Measurements from ENCODE around the gene OR1Q1. TPM values are rescaled to one million over a fixed set of nuclear protein-coding genes. Genes with fewer than 3 reads are reported as not detected.
"Not testable (repeated sequence)": the region's sequence is repeated elsewhere in the genome, so short reads cannot be mapped to it uniquely, and the experiment has no call there.

The OR1Q1 gene, protein sequence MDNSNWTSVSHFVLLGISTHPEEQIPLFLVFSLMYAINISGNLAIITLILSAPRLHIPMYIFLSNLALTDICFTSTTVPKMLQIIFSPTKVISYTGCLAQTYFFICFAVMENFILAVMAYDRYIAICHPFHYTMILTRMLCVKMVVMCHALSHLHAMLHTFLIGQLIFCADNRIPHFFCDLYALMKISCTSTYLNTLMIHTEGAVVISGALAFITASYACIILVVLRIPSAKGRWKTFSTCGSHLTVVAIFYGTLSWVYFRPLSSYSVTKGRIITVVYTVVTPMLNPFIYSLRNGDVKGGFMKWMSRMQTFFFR
- not detected for polyA plus RNA-seq (2013, experiment 1 of 2)
- not detected for polyA plus RNA-seq (2013, experiment 2 of 2)

DNA sequence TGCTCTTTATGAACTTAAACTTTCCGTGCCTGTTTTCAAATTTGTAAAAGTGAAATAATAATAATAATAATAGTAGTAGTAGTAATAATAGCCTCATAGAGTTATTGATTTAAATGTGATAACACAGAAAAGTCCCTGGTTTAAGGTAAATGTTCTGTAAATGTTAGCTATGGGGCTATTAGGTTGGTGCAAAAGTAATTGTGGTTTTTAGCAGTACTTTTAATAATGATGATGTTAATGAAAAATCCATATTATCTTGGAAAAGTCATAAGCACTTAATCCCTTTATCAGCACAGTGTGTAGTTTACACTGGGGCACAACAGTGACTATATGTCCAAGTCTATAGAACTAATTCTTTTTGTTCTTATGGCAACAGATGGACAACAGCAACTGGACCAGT, at the start of gene OR1Q1:
OR1Q1 (plus strand) TSS at position 377 of the 400 bp plus-strand sequence; CDS start at position 377, 0 bp downstream.
- H3K4me1 ChIP-seq (ENCODE audit: control insufficient read depth, insufficient read depth, low read length, poor library complexity, severe bottlenecking): no peaks in the 10 kb centered on the region
- H3K4me3 ChIP-seq (ENCODE audit: extremely low read depth, insufficient read depth, low read length, poor library complexity, severe bottlenecking): no peak within 1 kb of the TSS
- H3K9me3 ChIP-seq (ENCODE audit: control insufficient read depth, low read length): no peaks in the 10 kb centered on the region
- H3K36me3 ChIP-seq (ENCODE audit: control insufficient read depth, insufficient read depth, low read length): no peaks in the 10 kb centered on the region
- H3K27ac ChIP-seq (ENCODE audit: low read depth, low read length, severe bottlenecking): no peak within 1 kb of the TSS
- WGBS, 2 experiments (ENCODE audit: insufficient coverage in 2 of 2): no CpG with 5 or more reads among the region's 1 CpG

DNA sequence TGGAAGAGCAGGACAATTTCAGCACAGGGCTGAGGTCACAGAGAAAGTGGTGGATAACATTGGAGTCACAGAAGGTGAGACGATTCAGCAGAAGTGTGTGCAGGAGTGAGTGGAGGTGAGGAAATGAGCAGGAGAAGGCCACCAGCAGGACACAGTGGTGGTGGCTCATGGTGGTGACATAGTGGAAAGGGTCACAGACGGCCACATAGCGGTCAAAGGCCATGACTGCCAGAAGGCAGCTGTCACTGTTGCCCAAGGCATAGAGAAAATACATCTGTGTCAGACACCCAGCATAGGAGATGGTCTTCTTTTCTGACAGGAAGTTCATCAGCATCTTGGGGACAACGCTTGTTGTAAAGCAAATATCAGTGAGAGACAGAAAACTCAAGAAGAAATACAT, 46.6 kb upstream of the OR1Q1 start:
- WGBS, 2 experiments (ENCODE audit: insufficient coverage in 2 of 2): 79 to 84% methylated on average over 4 of the region's 4 CpGs
- H3K4me1 ChIP-seq (ENCODE audit: control insufficient read depth, insufficient read depth, low read length, poor library complexity, severe bottlenecking): no peaks in the 10 kb centered on the region
- no peak overlapping the region for H3K4me3 ChIP-seq (ENCODE audit: extremely low read depth, insufficient read depth, low read length, poor library complexity, severe bottlenecking)
- H3K9me3 ChIP-seq (ENCODE audit: control insufficient read depth, low read length): peaks cover 9% of the 10 kb centered on the region
- H3K36me3 ChIP-seq (ENCODE audit: control insufficient read depth, insufficient read depth, low read length): no peaks in the 10 kb centered on the region
- H3K27ac ChIP-seq (ENCODE audit: low read depth, low read length, severe bottlenecking): no peak overlapping the region

DNA sequence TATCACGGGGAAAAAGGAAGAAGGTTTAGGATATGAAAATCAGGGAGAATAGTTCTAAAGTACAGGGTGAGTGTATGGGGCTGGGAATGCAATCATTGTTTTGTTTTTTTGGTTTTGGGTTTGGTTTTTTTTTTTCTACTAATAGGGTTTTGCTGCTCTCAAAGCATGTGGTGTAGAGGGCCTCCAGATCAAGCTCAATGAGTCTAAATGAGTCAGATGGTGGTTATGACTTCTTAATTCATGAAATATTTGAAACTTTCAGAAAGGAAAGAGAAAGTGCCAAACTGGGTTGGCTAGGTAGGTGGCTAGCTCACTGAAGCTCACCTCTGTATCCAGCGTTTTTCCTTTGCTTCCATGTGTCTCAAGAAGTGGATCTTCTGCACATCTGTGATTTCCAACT, 42.1 kb upstream of the OR1Q1 start:
- no peaks in the 10 kb centered on the region for H3K36me3 ChIP-seq (ENCODE audit: control insufficient read depth, insufficient read depth, low read length)
- peaks cover 14% of the 10 kb centered on the region for H3K9me3 ChIP-seq (ENCODE audit: control insufficient read depth, low read length)
- no peak overlapping the region for H3K27ac ChIP-seq (ENCODE audit: low read depth, low read length, severe bottlenecking)
- WGBS, 2 experiments (ENCODE audit: insufficient coverage in 2 of 2): 45 to 48% methylated on average over 2 of the region's 2 CpGs
- no peaks in the 10 kb centered on the region for H3K4me1 ChIP-seq (ENCODE audit: control insufficient read depth, insufficient read depth, low read length, poor library complexity, severe bottlenecking)
- H3K4me3 ChIP-seq (ENCODE audit: extremely low read depth, insufficient read depth, low read length, poor library complexity, severe bottlenecking): no peak overlapping the region

DNA sequence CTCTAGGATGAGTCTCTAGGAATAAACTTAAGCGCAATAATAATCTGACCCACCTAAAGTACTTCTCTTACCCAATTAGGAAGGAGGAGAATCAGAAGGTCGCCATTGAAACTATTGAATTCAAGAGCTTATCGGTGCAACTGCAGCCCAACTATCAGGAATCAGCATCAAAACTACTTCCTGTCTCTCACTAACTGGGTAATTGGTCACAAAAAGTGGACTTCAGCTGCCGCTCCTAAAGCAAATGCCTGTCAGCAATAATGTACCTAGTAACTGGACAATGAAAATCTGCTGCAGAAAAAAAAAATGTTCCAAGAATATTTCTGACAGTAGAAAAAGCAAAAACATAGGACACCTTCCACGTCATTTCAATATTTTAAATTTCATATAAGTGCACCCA, 34.7 kb upstream of the OR1Q1 start:
- Histone ChIP-seq H3K4me3 (ENCODE audit: extremely low read depth, insufficient read depth, low read length, poor library complexity, severe bottlenecking) (no peak overlapping the region), H3K27ac (ENCODE audit: low read depth, low read length, severe bottlenecking) (no peak overlapping the region), H3K36me3 (ENCODE audit: control insufficient read depth, insufficient read depth, low read length) (no peaks in the 10 kb centered on the region), H3K9me3 (ENCODE audit: control insufficient read depth, low read length) (peaks cover 3% of the 10 kb centered on the region), H3K4me1 (ENCODE audit: control insufficient read depth, insufficient read depth, low read length, poor library complexity, severe bottlenecking) (no peaks in the 10 kb centered on the region)
- WGBS, 2 experiments (ENCODE audit: insufficient coverage in 2 of 2): no CpG with 5 or more reads among the region's 5 CpGs

DNA sequence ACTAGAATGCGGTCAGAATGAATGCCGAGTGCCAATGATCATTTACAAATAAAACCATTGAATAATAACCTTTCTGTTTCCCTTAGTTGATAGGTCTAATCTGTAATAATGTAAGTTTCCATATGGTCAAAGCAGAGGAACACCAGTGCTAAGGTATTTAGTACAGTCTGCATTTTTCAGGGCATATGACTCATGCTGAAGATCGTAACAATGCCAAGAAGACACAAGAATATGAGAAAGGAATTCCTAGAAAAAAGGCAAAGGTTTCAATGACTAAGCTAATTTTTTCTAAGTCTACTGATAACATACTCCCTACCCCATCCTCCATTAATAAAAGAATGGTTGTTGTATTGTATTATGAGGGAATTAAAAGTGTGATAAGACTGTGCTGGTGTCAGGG, 34.2 kb upstream of the OR1Q1 start:
- Histone ChIP-seq H3K9me3 (ENCODE audit: control insufficient read depth, low read length) (peaks cover 3% of the 10 kb centered on the region), H3K4me3 (ENCODE audit: extremely low read depth, insufficient read depth, low read length, poor library complexity, severe bottlenecking) (no peak overlapping the region), H3K27ac (ENCODE audit: low read depth, low read length, severe bottlenecking) (no peak overlapping the region), H3K4me1 (ENCODE audit: control insufficient read depth, insufficient read depth, low read length, poor library complexity, severe bottlenecking) (no peaks in the 10 kb centered on the region), H3K36me3 (ENCODE audit: control insufficient read depth, insufficient read depth, low read length) (no peaks in the 10 kb centered on the region)
- 71 to 100% methylated on average over 1 of the region's 3 CpGs for WGBS, 2 experiments (ENCODE audit: insufficient coverage in 2 of 2)

DNA sequence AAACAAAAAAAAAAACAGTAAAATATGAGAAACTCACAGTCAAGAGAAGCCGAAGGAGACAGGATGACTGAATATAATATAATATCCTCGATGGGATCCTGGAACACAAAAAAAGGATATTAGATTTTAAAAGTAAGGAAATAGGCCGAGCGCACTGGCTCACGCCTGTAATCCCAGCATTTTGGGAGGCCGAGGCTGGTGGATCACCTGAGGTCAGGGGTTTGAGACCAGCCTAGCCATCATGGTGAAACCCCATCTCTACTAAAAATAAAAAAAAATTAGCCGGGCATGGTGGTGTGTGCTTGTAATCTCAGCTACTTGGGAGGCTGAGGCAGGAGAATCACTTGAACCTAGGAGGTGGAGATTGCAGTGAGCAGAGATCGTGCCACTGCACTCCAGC, 31.3 kb upstream of the OR1Q1 start, which contains the start of gene OR1L8:
OR1L8 (minus strand) TSS at position 101 of the 400 bp plus-strand sequence. CDS start 14,907 bp downstream, outside the sequence.
- H3K9me3 ChIP-seq (ENCODE audit: control insufficient read depth, low read length): not testable (repeated sequence)
- WGBS, 2 experiments (ENCODE audit: insufficient coverage in 2 of 2): 87 to 90% methylated on average over 6 to 7 of the region's 8 CpGs

DNA sequence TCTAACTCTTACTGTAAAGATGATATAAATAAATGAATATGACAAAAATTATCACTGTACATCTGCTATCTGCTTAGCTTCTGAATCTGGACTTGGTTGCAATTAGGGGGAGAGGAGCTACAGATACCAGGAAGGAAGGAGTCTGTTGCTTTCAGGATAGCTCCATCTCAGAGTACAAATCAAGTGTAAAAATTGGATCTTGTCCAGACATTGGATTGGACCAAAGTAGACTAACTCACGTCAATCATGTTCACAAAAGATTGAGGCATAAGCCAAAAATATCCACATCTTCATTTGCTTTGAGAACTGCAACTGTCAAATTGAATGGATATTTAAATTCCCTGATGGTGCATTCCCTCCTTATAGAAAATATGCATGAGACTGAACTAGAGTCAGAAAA, 8.8 kb upstream of the OR1Q1 start:
- no peaks in the 10 kb centered on the region for H3K36me3 ChIP-seq (ENCODE audit: control insufficient read depth, insufficient read depth, low read length)
- H3K9me3 ChIP-seq (ENCODE audit: control insufficient read depth, low read length): peaks cover 18% of the 10 kb centered on the region
- 50% methylated on average over 1 of the region's 1 CpG; no CpG with 5 or more reads in 1 of the 2 experiments for WGBS, 2 experiments (ENCODE audit: insufficient coverage in 2 of 2)
- no peak overlapping the region for H3K4me3 ChIP-seq (ENCODE audit: extremely low read depth, insufficient read depth, low read length, poor library complexity, severe bottlenecking)
- H3K4me1 ChIP-seq (ENCODE audit: control insufficient read depth, insufficient read depth, low read length, poor library complexity, severe bottlenecking): no peaks in the 10 kb centered on the region
- H3K27ac ChIP-seq (ENCODE audit: low read depth, low read length, severe bottlenecking): no peak overlapping the region

More for the DNA sequence above, 31.3 kb upstream of the OR1Q1 start, which contains the start of gene OR1L8:
- not testable (repeated sequence) for H3K36me3 ChIP-seq (ENCODE audit: control insufficient read depth, insufficient read depth, low read length); H3K4me1 ChIP-seq (ENCODE audit: control insufficient read depth, insufficient read depth, low read length, poor library complexity, severe bottlenecking); H3K4me3 ChIP-seq (ENCODE audit: extremely low read depth, insufficient read depth, low read length, poor library complexity, severe bottlenecking); H3K27ac ChIP-seq (ENCODE audit: low read depth, low read length, severe bottlenecking)

DNA sequence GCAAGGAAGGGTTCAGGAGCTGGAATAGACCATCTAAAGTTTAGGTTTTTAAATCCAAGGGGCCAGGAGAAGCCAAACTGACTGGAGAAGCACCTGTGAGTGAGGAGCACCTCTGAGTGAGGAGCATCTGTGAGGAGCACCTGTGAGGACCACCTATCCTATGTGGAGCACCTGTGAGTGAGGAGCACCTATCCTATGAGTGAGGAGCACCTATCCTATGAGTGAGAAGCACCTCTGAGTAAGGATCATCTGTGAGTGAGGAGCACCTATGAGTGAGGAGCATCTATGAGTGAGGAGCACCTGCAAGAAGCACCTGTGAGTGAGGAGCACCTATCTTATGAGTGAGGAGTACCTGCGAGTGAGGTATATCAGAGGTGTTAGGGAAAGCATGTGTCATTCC, 8.0 kb upstream of the OR1Q1 start:
- Histone ChIP-seq H3K27ac (ENCODE audit: low read depth, low read length, severe bottlenecking) (no peak overlapping the region), H3K9me3 (ENCODE audit: control insufficient read depth, low read length) (peaks cover 18% of the 10 kb centered on the region), H3K4me3 (ENCODE audit: extremely low read depth, insufficient read depth, low read length, poor library complexity, severe bottlenecking) (no peak overlapping the region), H3K4me1 (ENCODE audit: control insufficient read depth, insufficient read depth, low read length, poor library complexity, severe bottlenecking) (no peaks in the 10 kb centered on the region), H3K36me3 (ENCODE audit: control insufficient read depth, insufficient read depth, low read length) (no peaks in the 10 kb centered on the region)
- WGBS, 2 experiments (ENCODE audit: insufficient coverage in 2 of 2): 43 to 67% methylated on average over 1 of the region's 1 CpG

DNA sequence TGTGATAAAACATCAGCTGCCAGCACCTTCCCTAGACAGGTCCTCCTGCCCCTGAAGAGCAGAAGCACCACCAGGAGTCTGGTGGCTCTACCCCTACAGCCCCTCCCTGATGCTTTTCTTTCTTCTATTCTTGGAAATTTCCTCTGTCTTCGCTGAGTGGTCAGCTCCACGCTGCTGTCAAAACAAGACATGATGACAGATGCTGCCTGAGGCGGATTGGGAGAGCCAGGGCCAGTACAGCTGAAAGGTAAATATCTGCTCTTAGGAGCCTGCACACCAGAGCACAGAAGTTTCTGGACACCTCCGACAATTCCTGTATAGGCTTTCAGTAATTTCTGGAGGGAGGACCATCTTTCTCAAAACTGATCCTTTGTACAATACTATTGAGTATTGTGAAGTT, 4.7 kb upstream of the OR1Q1 start:
- no peaks in the 10 kb centered on the region for H3K36me3 ChIP-seq (ENCODE audit: control insufficient read depth, insufficient read depth, low read length)
- H3K27ac ChIP-seq (ENCODE audit: low read depth, low read length, severe bottlenecking): no peak overlapping the region
- H3K9me3 ChIP-seq (ENCODE audit: control insufficient read depth, low read length): no peaks in the 10 kb centered on the region
- no peak overlapping the region for H3K4me3 ChIP-seq (ENCODE audit: extremely low read depth, insufficient read depth, low read length, poor library complexity, severe bottlenecking)
- 50 to 64% methylated on average over 1 to 3 of the region's 4 CpGs for WGBS, 2 experiments (ENCODE audit: insufficient coverage in 2 of 2)
- H3K4me1 ChIP-seq (ENCODE audit: control insufficient read depth, insufficient read depth, low read length, poor library complexity, severe bottlenecking): no peaks in the 10 kb centered on the region

DNA sequence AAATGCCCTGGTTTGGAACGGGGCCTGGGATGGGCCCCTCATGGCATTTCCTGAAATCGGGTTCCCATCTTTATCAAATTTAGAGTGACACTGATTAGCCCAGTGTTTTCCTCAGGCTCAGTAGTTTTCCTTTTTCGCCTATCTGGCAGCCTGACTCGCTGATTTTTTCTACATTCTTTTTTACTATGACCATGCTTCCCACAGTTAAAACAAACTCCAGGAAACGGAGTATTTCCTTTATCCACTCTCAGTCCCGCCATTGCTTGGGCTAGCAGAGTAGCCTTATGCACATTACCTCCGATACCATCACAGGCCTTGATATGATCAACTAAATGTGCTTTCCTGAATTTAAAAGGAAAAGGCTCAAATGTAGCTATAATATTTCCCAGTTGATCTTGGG, 5.5 kb downstream of the OR1Q1 start:
- Histone ChIP-seq H3K36me3 (ENCODE audit: control insufficient read depth, insufficient read depth, low read length) (no peaks in the 10 kb centered on the region), H3K4me1 (ENCODE audit: control insufficient read depth, insufficient read depth, low read length, poor library complexity, severe bottlenecking) (no peaks in the 10 kb centered on the region), H3K4me3 (ENCODE audit: extremely low read depth, insufficient read depth, low read length, poor library complexity, severe bottlenecking) (no peak overlapping the region), H3K27ac (ENCODE audit: low read depth, low read length, severe bottlenecking) (no peak overlapping the region), H3K9me3 (ENCODE audit: control insufficient read depth, low read length) (no peaks in the 10 kb centered on the region)
- WGBS, 2 experiments (ENCODE audit: insufficient coverage in 2 of 2): 61 to 63% methylated on average over 5 to 7 of the region's 7 CpGs

DNA sequence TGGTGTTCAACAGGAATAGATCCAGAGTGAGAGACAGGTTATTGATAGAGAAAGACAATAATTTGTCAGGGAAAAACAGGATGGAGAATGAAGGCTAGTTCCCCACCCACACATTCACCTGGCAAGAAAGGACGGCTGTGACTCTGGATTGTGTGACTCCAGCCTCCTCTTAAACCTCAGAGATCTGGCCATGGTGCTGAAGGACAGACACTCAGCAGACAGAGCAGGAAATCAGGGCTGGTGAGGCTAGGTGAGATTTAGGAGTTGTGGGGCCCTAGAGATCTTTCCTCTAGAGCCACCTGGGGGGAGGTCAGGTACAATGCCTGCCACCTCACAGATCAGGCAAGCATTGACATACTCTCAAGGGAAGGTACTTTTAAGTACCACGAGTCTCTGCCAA, 27.7 kb downstream of the OR1Q1 start:
- H3K9me3 ChIP-seq (ENCODE audit: control insufficient read depth, low read length): peaks cover 14% of the 10 kb centered on the region
- no peaks in the 10 kb centered on the region for H3K36me3 ChIP-seq (ENCODE audit: control insufficient read depth, insufficient read depth, low read length)
- WGBS, 2 experiments (ENCODE audit: insufficient coverage in 2 of 2): 20% methylated on average over 1 of the region's 2 CpGs; no CpG with 5 or more reads in 1 of the 2 experiments
- no peak overlapping the region for H3K27ac ChIP-seq (ENCODE audit: low read depth, low read length, severe bottlenecking)
- H3K4me3 ChIP-seq (ENCODE audit: extremely low read depth, insufficient read depth, low read length, poor library complexity, severe bottlenecking): no peak overlapping the region
- H3K4me1 ChIP-seq (ENCODE audit: control insufficient read depth, insufficient read depth, low read length, poor library complexity, severe bottlenecking): no peaks in the 10 kb centered on the region

Data from mesodermal cell (in vitro differentiated cells).